Thoracic aorta (tissue), 2 donors: Measurements from ENCODE around the gene PDE10A. TPM values are rescaled to one million over a fixed set of nuclear protein-coding genes. Genes with fewer than 3 reads are reported as not detected.
"Not testable (repeated sequence)": the region's sequence is repeated elsewhere in the genome, so short reads cannot be mapped to it uniquely, and the experiment has no call there.

Source experiments
- ATAC-seq: fragments of 150-250 bp; one replicate; pipeline ENCODE4 v1.8.0; 2017; ENCODE audit warnings: low read depth; ENCODE audit not compliant: insufficient number of reproducible peaks, low FRiP score
- DNase-seq: peaks from one replicate; pipeline ENCODE4 v3.0.0-alpha.2; 2020; ENCODE audit warnings: low spot score
- H3K27ac ChIP-seq, 2 donors: fragments of 200-600 bp; sonication (generic); 1 replicate in 1 of 2; 2 replicates in 1 of 2; pipeline ENCODE4 v1.5.1; 2016; ENCODE audit warnings: mild to moderate bottlenecking in 2 of 2, moderate library complexity in 2 of 2
- H3K27me3 ChIP-seq: fragments of 200-600 bp; sonication (generic); replicated peaks from 2 replicates; pipeline ENCODE4 v1.6.0; 2016; ENCODE audit warnings: mild to moderate bottlenecking; ENCODE audit not compliant: insufficient read depth
- H3K36me3 ChIP-seq: fragments of 200-600 bp; sonication (generic); one replicate; pipeline ENCODE4 v1.5.1; 2016
- H3K4me1 ChIP-seq, 2 donors: fragments of 200-600 bp; sonication (generic); 1 replicate in 1 of 2; 2 replicates in 1 of 2; pipeline versions ENCODE4 v1.5.1 to v1.6.0; 2016; ENCODE audit warnings: low read depth in 2 of 2, mild to moderate bottlenecking in 1 of 2; ENCODE audit not compliant: control insufficient read depth in 1 of 2
- H3K4me3 ChIP-seq: fragments of 200-600 bp; sonication (generic); 2 replicates; pipeline ENCODE4 v1.5.1; 2016; ENCODE audit warnings: mild to moderate bottlenecking
- H3K9me3 ChIP-seq: fragments of 200-600 bp; sonication (generic); 2 replicates; pipeline ENCODE4 v1.5.1; 2016
- total RNA-seq, 2 donors: library from RNA; depleted of rRNA; stranded (reverse); fragments of >200 nt; gene quantifications; one replicate each; pipeline versions ENCODE4 v1.1.0 to v1.2.3, GENCODE V29; 2016
- TF ChIP-seq, protein P1 (sequence below): fragments of 200-600 bp; sonication (generic); IDR thresholded peaks from one replicate; pipeline ENCODE4 v1.5.1; 2019; ENCODE audit warnings: antibody characterized with exemption

Gene PDE10A
- total RNA-seq, 2 donors from 2014 or later, result 7.0 to 20.8 TPM

DNA sequence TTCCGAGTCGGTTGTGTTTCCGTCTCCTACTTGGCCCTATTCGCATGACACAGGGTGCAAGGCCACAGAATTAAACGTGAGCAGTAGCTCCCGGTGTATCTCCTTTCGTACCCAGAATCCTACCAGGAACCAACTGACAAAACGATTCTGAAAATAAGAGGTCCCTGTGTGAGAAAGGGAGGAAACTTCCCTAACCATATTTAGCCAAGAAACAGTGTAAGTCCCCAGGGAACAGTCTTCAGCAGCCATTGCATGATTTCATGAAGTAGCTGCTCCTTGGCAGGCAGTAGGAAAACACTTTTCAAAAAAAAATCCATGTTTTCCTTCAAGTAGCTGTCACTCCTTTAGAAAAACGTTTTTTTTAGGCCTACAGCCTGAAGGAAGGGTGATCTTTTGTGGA is 46.9 kb downstream of the PDE10A start:
- ATAC-seq, result no peak
- peak overlapping the region; percentile 32 for H3K4me3 ChIP-seq
- H3K27ac ChIP-seq, result no peak overlapping the region
- TF ChIP-seq, protein P1, sequence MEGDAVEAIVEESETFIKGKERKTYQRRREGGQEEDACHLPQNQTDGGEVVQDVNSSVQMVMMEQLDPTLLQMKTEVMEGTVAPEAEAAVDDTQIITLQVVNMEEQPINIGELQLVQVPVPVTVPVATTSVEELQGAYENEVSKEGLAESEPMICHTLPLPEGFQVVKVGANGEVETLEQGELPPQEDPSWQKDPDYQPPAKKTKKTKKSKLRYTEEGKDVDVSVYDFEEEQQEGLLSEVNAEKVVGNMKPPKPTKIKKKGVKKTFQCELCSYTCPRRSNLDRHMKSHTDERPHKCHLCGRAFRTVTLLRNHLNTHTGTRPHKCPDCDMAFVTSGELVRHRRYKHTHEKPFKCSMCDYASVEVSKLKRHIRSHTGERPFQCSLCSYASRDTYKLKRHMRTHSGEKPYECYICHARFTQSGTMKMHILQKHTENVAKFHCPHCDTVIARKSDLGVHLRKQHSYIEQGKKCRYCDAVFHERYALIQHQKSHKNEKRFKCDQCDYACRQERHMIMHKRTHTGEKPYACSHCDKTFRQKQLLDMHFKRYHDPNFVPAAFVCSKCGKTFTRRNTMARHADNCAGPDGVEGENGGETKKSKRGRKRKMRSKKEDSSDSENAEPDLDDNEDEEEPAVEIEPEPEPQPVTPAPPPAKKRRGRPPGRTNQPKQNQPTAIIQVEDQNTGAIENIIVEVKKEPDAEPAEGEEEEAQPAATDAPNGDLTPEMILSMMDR, result no peak
- H3K9me3 ChIP-seq, result no peaks in the 10 kb centered on the region
- H3K27me3 ChIP-seq, result no peaks in the 10 kb centered on the region
- DNase-seq, result no peak
- no peaks in the 10 kb centered on the region for H3K4me1 ChIP-seq
- no peaks in the 10 kb centered on the region for H3K36me3 ChIP-seq

DNA sequence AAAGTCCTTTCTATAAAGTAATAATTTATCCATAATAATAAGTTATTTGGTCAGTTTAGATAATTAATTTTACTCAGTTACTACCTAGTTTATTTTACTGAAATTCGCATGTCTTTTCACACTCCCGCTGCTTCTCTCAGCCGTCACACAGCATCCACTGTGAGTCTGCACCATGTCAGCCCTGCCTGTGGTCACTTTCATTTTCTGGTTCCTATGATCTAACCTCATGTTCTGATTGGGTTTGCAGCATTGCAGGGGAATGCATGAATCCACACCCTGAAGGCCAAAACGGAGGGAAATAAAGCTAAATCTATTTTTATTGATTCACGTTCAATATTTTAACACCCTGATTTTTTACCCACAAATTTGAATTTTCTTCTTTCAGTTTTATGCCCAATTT is 47.4 kb downstream of the PDE10A start:
- no peaks in the 10 kb centered on the region for H3K4me1 ChIP-seq
- DNase-seq (no peak), ATAC-seq (no peak)
- no peaks in the 10 kb centered on the region for H3K36me3 ChIP-seq
- TF ChIP-seq, protein P1, result no peak
- H3K9me3 ChIP-seq, result no peaks in the 10 kb centered on the region
- no peak overlapping the region for H3K27ac ChIP-seq
- no peaks in the 10 kb centered on the region for H3K27me3 ChIP-seq
- peak overlapping the region; percentile 32 for H3K4me3 ChIP-seq

- H3K9me3 ChIP-seq, result no peaks in the 10 kb centered on the region
- H3K36me3 ChIP-seq, result no peaks in the 10 kb centered on the region
- H3K4me3 ChIP-seq, result no peak overlapping the region
- no peak overlapping the region for H3K27ac ChIP-seq
- ATAC-seq, result no peak
- no peak for DNase-seq
- H3K27me3 ChIP-seq, result no peaks in the 10 kb centered on the region
- TF ChIP-seq, protein P1, result no peak
- H3K4me1 ChIP-seq, result no peaks in the 10 kb centered on the region
These were observed 51.7 kb downstream of the PDE10A start for GRCh38 chr6:165611294-165611693.

DNA sequence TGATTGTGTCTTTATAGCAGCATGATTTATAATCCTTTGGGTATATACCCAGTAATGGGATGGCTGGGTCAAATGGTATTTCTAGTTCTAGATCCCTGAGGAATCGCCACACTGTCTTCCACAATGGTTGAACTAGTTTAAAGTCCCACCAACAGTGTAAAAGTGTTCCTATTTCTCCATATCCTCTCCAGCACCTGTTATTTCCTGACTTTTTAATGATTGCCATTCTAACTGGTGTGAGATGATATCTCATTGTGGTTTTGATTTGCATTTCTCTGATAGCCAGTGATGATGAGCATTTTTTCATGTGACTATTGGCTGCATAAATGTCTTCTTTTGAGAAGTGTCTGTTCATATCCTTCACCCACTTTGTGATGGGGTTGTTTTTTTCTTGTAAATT is 54.5 kb downstream of the PDE10A start:
- H3K36me3 ChIP-seq, DNase-seq, H3K27ac ChIP-seq, H3K4me3 ChIP-seq, ATAC-seq, H3K9me3 ChIP-seq, H3K4me1 ChIP-seq, H3K27me3 ChIP-seq: not testable (repeated sequence)

DNA sequence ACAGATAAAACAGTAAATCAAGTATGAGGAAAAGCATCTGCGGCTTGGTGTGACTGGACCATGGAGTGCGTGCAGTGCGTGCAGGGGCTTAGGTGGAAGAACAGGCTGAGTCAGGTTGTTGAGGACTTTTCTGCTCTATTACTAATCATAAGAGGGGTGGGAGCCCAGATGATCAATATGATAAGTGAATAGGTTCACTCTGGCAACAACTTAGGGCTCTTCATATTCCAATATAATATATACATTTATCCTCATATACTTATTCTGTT is 56.4 kb downstream of the PDE10A start:
- Histone ChIP-seq H3K4me3 (no peak overlapping the region), H3K27ac (no peak overlapping the region), H3K9me3 (no peaks in the 10 kb centered on the region), H3K27me3 (no peaks in the 10 kb centered on the region), H3K4me1 (no peaks in the 10 kb centered on the region), H3K36me3 (no peaks in the 10 kb centered on the region)
- TF ChIP-seq, protein P1, result no peak
- DNase-seq (no peak), ATAC-seq (no peak)

GRCh38 chr6:165605901-165606739 is 56.9 kb downstream of the PDE10A start:
- Histone ChIP-seq H3K36me3 (no peaks in the 10 kb centered on the region), H3K4me3 (no peak overlapping the region), H3K4me1 (no peaks in the 10 kb centered on the region), H3K9me3 (no peaks in the 10 kb centered on the region), H3K27ac (no peak overlapping the region), H3K27me3 (no peaks in the 10 kb centered on the region)
- ATAC-seq, result no peak
- DNase-seq, result no peak
- TF ChIP-seq, protein P1, result no peak
